GM21825 (cell line): ENCODE results near the gene NCOA5.
"Not testable (repeated sequence)": the region's sequence is repeated elsewhere in the genome, so short reads cannot be mapped to it uniquely, and the experiment has no call there.

Source experiments
- ATAC-seq: cut with Tn5 transposase; IDR thresholded peaks from one replicate; pipeline ENCODE4 v1.9.1; 2021; ENCODE audit warnings: mild to moderate bottlenecking, moderate library complexity; ENCODE audit not compliant: unreplicated experiment

The NCOA5 gene

DNA sequence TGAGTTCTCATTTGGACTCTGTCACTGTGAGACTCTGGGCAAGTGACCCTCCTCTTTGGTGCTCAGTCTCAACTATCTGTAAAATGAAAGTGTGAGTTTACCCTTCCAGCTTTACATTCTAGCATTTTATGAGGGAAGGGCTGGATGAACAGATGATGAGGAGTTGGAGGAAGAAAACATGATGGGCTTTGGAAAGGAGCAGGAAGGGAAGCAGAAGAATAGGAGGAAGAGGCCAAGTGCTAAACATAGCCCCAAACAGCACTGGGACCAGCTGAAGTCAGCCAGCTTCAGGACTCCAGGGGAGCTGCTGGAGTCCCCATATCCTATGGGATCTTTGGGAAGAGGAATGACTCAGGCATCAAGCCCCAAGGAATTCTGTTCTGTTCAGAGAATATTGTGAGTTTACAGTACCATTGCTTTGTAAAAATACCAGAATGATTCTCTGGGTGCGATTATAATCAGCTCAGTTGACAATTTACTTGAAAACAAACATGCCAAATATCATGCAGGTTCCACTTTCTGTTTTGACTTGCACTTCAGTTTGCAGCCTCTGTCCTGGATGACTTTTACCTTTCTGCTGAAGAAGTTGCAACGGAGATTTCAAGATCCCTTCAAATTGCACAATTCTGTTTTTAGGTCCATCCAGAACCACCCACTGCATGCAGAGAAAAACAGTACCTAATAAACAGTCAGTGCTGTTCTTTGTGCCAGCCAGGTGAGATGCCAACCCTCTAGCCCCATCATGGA, 31.6 kb upstream of the NCOA5 start:
- no peak for ATAC-seq

- ATAC-seq: no peak
Measured at GRCh38 chr20:46120136-46120535, 30.4 kb upstream of the NCOA5 start.

DNA sequence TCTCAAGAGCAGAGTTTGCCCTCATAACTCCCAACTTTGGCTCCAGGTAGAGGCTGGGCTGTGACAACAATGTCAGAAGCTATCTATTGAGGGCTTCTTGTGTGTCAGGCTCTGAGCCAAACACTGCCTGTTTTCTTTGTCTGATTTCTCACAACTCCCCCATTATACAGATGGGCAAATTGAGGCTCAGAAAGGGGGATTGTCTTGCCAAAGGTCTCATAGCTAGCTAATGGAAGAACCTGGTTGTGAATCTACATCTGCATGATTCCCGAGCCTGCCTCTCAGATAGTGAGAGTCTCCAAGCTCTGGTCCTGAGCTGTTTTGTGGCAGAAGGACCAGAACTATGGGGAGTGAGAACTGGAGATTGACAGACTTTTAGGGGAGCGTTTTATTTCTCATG, 29.8 kb upstream of the NCOA5 start:
- ATAC-seq: no peak

- ATAC-seq: peak; percentile 33
Measured at GRCh38 chr20:46119028-46119546, 29.3 kb upstream of the NCOA5 start.

- ATAC-seq: peak; percentile 29
Measured at GRCh38 chr20:46118481-46119020, 28.8 kb upstream of the NCOA5 start.

- peak; percentile 63 for ATAC-seq
Measured at GRCh38 chr20:46117704-46118467, 28.1 kb upstream of the NCOA5 start, which contains the start of gene CD40. Gene CD40, plus strand, starts transcription at chr20:46118314. Its CDS starts 30 bp downstream, at chr20:46118344.

DNA sequence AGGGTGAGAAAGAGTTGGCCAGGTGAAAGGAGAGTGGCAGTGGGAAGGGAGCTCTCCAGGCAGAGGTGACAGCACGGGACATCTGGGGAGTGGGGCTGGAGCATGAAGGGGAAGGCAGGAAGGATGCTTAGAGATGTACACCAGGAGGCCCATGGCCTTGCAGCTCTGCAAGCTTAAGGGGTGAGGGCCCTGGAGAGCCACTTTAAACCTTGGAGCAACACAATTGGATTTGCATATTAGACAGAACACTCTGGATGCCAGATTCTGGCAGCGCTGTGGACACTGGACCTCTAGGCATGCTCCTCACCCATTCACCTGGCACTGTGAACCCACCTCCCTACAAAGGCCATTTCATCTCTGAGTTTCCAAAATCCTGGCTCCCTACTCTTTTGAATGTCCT, 24.7 kb upstream of the NCOA5 start:
- no peak for ATAC-seq

GRCh38 chr20:46113113-46113470, 23.3 kb upstream of the NCOA5 start:
- no peak for ATAC-seq

DNA sequence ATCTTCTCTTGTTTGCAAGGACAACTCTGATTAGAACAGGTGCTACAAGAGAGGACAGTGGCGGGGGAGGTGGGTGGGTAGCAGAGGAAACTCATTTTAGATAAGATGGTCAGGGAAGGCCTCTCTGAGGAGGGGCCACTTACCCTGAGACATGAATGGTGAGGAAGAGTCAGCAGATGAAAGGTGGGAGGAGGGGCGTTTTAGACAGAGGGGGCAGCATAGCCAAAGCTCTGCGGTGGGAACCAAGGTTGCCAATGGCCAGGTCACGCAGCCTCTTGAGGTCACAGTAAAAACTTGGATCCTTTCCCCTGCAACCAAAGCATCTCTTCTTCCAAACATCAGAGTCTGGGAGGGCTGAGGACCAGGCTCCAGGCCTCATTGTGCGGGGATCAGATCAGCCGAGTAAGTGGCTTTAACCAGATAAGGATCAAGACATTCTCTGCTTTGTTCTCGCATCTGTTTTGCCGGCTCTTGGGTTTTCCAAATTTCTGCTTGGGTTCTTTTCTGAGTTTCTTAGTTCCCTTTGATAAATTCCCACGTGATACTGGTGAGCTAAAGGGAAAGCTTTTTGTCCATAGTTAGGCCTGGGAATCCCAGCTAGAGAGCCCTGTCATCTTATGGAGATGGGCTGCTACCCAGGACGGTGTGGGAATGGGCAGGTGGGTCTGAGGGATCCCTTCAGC, 22.8 kb upstream of the NCOA5 start:
- no peak for ATAC-seq

DNA sequence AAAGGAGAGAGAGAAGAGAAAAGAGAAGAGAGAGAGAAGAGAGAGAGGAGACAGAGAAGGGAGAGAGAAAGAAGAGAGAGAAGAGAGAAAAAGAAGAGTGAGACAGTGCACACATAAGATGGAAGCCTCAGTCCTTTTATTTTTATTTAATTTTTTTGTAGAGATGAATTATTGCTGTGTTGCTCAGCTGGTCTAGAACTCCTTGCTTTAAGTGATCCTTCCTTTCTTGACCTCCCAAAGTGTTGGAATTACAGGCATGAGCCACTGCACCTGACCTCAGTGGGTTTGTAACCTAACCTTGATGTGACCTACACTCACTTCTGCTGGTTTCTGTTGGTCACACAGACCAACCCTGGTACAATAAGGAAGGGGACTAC, 22.1 kb upstream of the NCOA5 start:
- ATAC-seq: no peak

DNA sequence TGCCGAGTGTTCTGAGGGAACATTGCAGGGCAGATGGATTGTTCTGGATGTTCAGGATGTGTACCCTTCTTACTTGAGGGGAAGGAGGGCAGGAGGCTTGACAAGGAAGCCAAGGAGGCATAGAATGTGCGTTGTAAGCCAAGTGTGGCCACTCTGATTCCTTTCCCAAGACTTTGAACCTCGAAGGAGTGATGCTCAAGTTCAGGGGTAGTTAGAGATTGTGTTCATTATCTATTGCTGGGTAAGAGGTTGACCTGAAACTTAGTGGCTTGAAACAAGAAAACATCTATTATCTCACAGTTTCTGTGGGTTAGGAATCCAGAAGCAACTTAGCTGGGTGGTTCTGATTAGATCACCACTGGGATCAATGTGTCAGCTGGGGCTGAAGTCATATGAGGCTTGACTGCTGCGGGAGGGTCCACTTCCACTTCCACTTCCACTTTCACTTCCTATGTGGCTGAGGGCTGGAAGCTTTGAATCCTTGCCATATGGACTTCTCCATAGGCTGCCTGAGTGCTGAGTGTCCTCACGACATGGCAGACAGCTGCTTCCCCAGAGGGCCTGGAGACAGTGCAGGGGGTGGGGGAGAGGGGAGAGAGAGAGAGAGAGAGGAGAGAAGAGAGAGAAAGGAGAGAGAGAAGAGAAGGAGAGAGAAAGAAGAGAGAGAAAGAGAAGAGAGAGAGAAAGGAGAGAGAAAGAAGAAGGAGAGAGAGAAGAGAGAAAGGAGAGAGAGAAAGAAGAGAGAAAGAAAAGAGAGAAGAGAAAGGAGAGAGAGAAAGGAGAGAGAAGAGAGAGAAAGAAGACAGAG, 21.5 kb upstream of the NCOA5 start:
- ATAC-seq: peak; percentile 48

- ATAC-seq: no peak
Measured at GRCh38 chr20:46108976-46109375, 19.2 kb upstream of the NCOA5 start.

DNA sequence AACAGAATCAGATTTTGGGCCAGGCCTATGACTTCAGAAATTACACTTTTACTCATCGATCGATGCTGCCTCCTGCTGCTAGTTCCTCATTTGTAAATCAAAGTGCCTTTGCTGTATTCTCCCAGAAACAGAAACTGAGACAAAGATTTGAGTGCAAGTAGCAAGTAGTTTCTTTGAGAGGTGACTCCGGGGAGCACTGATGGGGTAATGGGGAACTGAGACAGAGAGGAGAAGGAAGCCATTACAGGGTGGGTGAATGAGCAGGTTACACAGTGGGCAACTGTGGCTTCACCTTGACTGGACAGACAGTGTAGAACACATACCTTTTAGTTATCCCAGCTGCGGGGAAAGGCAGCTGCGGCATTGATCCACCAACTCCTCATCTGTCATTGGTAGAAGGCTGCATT, 18.7 kb upstream of the NCOA5 start:
- ATAC-seq: peak; percentile 78

GRCh38 chr20:46107061-46107460, 17.3 kb upstream of the NCOA5 start:
- no peak for ATAC-seq

GRCh38 chr20:46104262-46104661, 14.5 kb upstream of the NCOA5 start:
- ATAC-seq: no peak

- ATAC-seq: no peak
Measured at GRCh38 chr20:46102940-46103339, 13.2 kb upstream of the NCOA5 start.

GRCh38 chr20:46101957-46102356, 12.2 kb upstream of the NCOA5 start:
- no peak for ATAC-seq

GRCh38 chr20:46100988-46101387, 11.2 kb upstream of the NCOA5 start:
- no peak for ATAC-seq

GRCh38 chr20:46100444-46100843, 10.7 kb upstream of the NCOA5 start:
- ATAC-seq: not testable (repeated sequence)

DNA sequence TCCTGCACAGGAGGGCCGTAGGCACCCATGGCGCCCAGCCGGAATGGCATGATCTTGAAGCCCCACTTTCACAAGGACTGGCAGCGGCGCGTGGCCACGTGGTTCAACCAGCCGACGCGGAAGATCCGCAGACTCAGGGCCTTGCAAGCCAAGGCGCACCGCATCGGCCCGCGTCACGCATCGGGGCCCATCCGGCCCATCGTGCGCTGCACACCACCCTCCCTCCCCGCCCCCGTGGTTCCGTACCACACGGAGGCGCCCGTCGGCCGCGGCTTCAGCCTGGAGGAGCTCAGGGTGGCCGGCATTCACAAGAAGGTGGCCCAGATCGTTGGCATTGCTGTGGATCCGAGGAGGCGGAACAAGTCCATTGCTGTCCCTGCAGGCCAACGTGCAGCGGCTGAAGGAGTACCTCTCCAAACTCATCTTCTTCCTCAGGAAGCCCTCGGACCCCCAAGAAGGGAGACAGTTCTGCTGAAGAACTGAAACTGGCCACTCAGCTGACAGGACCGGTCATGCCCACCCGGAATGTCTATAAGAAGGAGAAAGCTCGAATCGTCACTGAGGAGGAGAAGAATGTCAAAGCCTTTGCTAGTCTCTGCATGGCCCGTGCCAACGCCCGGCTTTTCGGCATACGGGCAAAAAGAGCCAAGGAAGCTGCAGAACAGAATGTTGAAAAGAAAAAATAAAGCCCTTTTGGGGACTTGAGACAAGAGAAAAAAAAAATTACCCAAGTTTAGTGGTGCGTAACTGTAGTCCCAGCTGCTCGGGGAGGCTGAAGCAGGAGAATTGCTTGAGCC, 9.9 kb upstream of the NCOA5 start:
- ATAC-seq: no peak
